Measurements from ENCODE around the gene RHBG. TPM values are rescaled to one million over a fixed set of nuclear protein-coding genes. Genes with fewer than 3 reads are reported as not detected.

Gene RHBG
- total RNA-seq, 1 donor from 2014 or later = 0.31 TPM

GRCh38 chr1:156386949-156387869, 18.2 kb downstream of the RHBG start:
- no peak for DNase-seq

DNA sequence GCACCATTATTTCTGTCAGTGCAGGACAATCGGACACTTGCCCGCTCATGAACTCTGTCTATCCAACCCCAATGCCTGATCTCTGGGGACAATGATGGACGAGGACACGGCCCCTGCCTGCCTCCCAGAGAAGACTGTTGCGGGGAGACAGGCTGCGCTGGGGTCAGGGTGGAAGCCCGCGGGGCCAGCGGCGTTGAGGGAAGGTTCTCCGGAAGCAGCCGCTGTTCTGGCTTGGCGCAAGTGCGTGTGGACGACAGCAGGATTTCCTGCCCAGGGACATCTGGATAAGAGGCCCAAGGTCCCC, 18.8 kb downstream of the RHBG start:
- DNase-seq = no peak

- no peak for DNase-seq
These were observed 19.4 kb downstream of the RHBG start for GRCh38 chr1:156388174-156389137.

GRCh38 chr1:156389311-156389710, 20.3 kb downstream of the RHBG start:
- DNase-seq = no peak

- DNase-seq = no peak
These were observed 21.7 kb downstream of the RHBG start for GRCh38 chr1:156390469-156391365.

DNA sequence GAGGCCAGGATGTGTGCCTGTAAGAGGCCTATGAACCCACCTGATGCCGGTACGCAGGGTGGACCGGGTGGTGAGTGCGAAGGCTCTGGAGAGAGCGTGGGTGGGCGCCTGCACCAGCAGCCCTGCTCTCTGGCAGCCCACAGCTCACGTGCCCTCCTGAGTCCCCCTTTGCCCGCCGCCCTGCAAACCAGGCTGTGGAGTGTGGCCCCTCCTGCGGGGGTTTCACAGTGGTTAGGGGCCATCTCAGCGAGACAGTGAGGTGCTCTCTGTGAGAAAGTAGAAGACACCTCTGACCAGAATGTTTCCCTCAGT, 22.3 kb downstream of the RHBG start:
- no peak for DNase-seq

DNA sequence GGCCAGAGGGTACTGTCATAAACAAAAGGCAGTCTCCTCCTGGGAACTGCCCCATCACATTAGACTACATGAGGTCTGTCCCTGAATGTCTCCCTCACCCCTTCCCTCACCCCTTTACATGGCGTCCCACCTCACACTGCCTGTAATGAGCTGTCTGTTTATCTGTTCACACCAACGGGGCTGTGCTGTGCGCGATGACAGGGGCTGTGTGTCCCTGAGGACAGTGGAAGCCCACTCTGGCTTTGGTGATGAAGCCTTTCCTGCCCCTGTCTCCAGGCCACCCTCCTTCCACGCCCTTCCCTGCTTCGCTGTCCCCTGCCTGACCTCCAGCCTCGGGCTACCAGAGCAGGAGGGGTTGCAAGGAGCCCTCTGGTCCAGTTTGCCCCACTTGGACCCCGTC, 22.7 kb downstream of the RHBG start:
- no peak for DNase-seq

GRCh38 chr1:156392452-156392853, 23.4 kb downstream of the RHBG start:
- no peak for DNase-seq

GRCh38 chr1:156393095-156393494, 24.1 kb downstream of the RHBG start:
- no peak for DNase-seq

- DNase-seq = no peak
These were observed 25.1 kb downstream of the RHBG start for GRCh38 chr1:156394082-156394481.

- no peak for DNase-seq
These were observed 25.9 kb downstream of the RHBG start for GRCh38 chr1:156394835-156395461.

GRCh38 chr1:156399355-156400125, 30.5 kb downstream of the RHBG start:
- DNase-seq = no peak

DNA sequence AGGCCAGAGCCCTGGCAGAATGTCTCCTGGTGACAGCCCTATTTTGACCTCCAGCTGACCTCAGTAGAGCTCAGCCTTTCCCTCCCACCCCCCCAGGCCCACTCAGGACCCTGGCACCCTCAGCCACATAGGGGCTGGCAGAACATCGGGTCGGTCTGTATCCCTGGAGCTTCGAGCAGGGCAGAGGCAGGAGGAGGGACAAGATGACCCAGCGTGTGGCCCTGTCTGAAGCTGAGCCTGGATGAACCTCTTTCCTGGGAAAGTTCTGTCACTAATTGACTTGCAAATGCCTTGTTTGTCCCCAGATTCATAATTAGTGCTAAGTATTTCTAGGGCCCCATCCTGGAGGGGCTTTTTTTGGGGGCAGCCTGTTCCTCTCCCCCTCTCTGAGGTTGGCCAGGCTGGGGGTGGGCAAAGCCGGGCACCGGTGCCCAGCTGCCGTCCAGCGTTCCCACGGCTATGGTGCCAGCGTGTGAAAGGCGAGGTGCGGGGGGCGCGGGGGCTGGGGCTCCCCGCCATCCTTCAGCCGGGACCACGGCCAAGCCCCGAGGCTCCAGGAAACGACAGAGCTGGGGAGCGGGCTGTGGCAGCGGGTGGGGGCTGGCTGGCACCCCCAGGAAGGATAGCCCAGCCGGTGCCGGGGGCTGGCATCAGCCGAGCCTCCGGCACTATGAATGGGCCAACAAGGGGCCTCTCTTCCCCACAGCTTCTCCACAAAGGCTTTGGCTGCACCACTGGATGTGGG, 31.4 kb downstream of the RHBG start:
- no peak for DNase-seq

DNA sequence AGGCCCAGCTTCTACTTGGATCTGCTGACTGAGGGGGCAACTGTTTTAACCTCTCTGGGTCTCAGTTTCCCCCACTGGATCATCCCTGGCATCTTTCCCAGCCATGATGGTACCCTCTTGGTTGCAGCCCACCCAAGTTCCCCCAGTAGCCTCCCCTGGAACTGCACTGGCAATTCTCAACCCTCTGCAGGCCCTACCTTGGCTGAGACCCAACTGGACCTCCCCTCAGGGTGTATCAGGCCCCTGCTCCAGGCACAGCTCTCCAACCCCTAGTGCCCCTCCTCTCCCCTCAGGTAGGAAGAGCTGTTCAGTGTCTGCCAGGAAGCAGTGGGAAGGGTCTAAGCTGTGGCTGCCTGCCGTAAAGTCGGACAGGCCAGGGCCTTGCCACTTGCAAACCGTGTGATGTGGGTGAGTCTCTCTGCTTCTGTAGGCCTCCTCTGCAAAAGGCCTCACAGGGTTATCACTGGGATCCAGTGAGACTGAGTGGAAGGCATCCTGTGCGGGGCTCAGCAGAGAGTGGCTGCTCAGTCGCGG, 32.1 kb downstream of the RHBG start:
- no peak for DNase-seq

- DNase-seq = no peak
These were observed 32.7 kb downstream of the RHBG start for GRCh38 chr1:156401681-156402081.

DNA sequence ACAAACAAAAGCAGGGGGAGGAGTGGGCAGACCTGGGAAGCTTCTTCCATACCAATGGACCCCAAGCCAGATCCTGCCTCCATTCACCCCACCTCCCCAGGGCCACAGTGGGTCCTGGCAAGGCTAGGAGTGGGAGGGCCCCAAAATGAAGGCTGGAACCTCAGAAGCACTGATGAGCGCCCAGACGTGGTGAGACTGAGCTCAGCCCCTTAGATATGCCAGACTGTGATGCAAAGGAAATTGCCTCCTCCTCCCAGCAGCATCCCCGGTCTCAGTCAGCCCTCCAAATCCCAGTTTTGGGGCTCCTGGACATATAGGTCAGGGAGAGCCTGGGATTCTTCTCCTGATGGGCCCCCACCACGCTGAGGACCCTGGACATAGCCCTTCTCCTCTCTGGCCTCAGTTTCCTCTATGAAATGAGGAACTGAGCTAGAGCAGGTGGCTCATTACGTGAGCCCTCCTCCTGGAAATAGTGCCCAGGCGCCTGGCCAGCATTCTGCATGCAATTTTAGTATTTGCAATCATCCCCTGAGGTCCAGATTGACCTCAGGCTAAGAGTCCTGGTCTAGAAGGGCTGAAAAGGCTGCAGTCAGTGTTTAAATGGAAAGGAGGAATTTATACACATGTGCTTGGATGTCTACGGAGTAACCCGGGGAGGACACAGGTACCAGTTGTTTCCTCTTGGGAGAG, 33.5 kb downstream of the RHBG start:
- no peak for DNase-seq

GRCh38 chr1:156405670-156406069, 36.7 kb downstream of the RHBG start:
- no peak for DNase-seq

GRCh38 chr1:156406251-156406650, 37.2 kb downstream of the RHBG start:
- no peak for DNase-seq

DNA sequence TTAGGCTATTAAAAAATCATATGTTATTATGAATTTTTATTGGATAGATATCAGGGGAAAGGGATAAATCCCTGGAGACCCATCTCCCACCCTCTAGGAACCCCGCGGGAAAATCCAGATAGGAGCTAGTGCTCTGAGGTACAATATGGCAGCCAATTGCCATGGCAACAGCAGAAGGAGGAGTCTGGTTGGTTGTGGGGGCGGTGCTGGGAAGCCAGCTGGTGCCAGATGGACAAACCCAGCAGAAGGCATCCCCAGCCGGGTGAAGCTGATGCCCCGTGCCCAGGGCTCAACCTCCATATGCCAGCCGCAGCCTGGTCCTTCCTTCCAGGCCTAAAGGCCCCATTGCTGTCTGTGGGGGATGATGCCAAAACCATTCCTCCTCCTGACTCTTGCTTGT, 38.3 kb downstream of the RHBG start:
- peak; percentile 27 for DNase-seq
